SU-DHL-6 (cell line): ENCODE results near the gene ANO7.

Experiments
- H2AFZ ChIP-seq: fragments of 200-600 bp; sonication (generic); 2 replicates; pipeline ENCODE4 v1.6.1; 2014; ENCODE audit warnings: low read depth, mild to moderate bottlenecking, moderate library complexity, mixed read lengths, antibody characterized with exemption, low read length; ENCODE audit not compliant: severe bottlenecking
- H3F3A ChIP-seq: fragments of 200-600 bp; shearing (Covaris generic); 2 replicates; pipeline ENCODE4 v1.6.0; 2016; ENCODE audit warnings: antibody characterized with exemption, mild to moderate bottlenecking; ENCODE audit not compliant: insufficient read depth
- H3K27ac ChIP-seq: fragments of 200-600 bp; sonication (generic); 2 replicates; pipeline ENCODE4 v1.5.1; 2016; ENCODE audit warnings: low read depth, mild to moderate bottlenecking, low read length, moderate library complexity, mixed read lengths
- H3K27me3 ChIP-seq: fragments of 200-600 bp; sonication (generic), shearing (Covaris generic); 2 replicates; pipeline ENCODE4 v1.6.0; 2014; ENCODE audit warnings: mild to moderate bottlenecking, low read length
- H3K36me3 ChIP-seq: fragments of 200-600 bp; sonication (generic); 2 replicates; pipeline ENCODE4 v1.6.1; 2014; ENCODE audit warnings: mild to moderate bottlenecking, low read length, mixed read lengths
- H3K4me2 ChIP-seq: fragments of 300-600, 200-600 bp; shearing (Covaris generic), sonication (generic); 2 replicates; pipeline ENCODE4 v1.6.0; 2014; ENCODE audit warnings: low read length, low read depth, mild to moderate bottlenecking; ENCODE audit not compliant: poor library complexity, severe bottlenecking
- H3K4me3 ChIP-seq: fragments of 200-600 bp; sonication (generic); 2 replicates; pipeline ENCODE4 v1.5.1; 2014; ENCODE audit warnings: antibody characterized with exemption, low read length, mild to moderate bottlenecking, mixed read lengths; ENCODE audit not compliant: insufficient read depth, poor library complexity, severe bottlenecking
- H3K79me2 ChIP-seq: fragments of 200-600 bp; sonication (generic); 2 replicates; pipeline ENCODE4 v1.6.1; 2014; ENCODE audit warnings: mild to moderate bottlenecking, low read length, moderate library complexity; ENCODE audit not compliant: insufficient read depth
- H3K9ac ChIP-seq: fragments of 200-600 bp; sonication (generic); 2 replicates; pipeline ENCODE4 v1.7.0; 2014; ENCODE audit warnings: mild to moderate bottlenecking, low read length
- H3K9me2 ChIP-seq: fragments of 200-600 bp; sonication (generic); replicated peaks from 2 replicates; pipeline ENCODE4 v1.6.1; 2014; ENCODE audit warnings: low read length; ENCODE audit not compliant: insufficient read depth
- H3K9me3 ChIP-seq: fragments of 200-600 bp; sonication (generic); 2 replicates; pipeline ENCODE4 v1.6.1; 2014; ENCODE audit warnings: low read length, mixed read lengths; ENCODE audit not compliant: insufficient read depth
- H4K20me1 ChIP-seq: fragments of 200-600 bp; sonication (generic); 2 replicates; pipeline ENCODE4 v1.6.1; 2014; ENCODE audit warnings: low read depth, mild to moderate bottlenecking, antibody characterized with exemption, low read length, moderate library complexity, mixed read lengths
- EZH2phosphoT487 ChIP-seq: fragments of 200-600 bp; sonication (generic), shearing (Covaris generic); conservative IDR thresholded peaks from 2 replicates; pipeline ENCODE4 v1.6.1; 2018; ENCODE audit warnings: mild to moderate bottlenecking, antibody characterized with exemption, low read length, moderate library complexity, mixed read lengths
- TF ChIP-seq, protein P1 (sequence below): fragments of 200-600 bp; sonication (generic); IDR thresholded peaks from one replicate; pipeline ENCODE4 v1.5.1; 2017; ENCODE audit warnings: antibody characterized with exemption, mild to moderate bottlenecking, low read length, moderate library complexity; ENCODE audit not compliant: insufficient read depth, poor library complexity, severe bottlenecking

The ANO7 gene

GRCh38 chr2:241218131-241219029 is 29.9 kb downstream of the ANO7 start:
- Histone ChIP-seq H4K20me1 (no peaks in the 10 kb centered on the region), H3K9me2 (no peaks in the 10 kb centered on the region), H3K9ac (no peak overlapping the region), H3K36me3 (no peaks in the 10 kb centered on the region), H3K4me3 (no peak overlapping the region), H3K27ac (no peak overlapping the region), H3K27me3 (no peaks in the 10 kb centered on the region), H2AFZ (no peak overlapping the region), H3F3A (0 out of 2 replicates have a peak, but pooled peaks cover 3% of the 10 kb centered on the region), H3K79me2 (no peaks in the 10 kb centered on the region), H3K4me2 (peak overlapping the region; percentile 50), H3K9me3 (no peaks in the 10 kb centered on the region)
- TF ChIP-seq EZH2phosphoT487 = no peak
- TF ChIP-seq, protein P1, sequence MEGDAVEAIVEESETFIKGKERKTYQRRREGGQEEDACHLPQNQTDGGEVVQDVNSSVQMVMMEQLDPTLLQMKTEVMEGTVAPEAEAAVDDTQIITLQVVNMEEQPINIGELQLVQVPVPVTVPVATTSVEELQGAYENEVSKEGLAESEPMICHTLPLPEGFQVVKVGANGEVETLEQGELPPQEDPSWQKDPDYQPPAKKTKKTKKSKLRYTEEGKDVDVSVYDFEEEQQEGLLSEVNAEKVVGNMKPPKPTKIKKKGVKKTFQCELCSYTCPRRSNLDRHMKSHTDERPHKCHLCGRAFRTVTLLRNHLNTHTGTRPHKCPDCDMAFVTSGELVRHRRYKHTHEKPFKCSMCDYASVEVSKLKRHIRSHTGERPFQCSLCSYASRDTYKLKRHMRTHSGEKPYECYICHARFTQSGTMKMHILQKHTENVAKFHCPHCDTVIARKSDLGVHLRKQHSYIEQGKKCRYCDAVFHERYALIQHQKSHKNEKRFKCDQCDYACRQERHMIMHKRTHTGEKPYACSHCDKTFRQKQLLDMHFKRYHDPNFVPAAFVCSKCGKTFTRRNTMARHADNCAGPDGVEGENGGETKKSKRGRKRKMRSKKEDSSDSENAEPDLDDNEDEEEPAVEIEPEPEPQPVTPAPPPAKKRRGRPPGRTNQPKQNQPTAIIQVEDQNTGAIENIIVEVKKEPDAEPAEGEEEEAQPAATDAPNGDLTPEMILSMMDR = peak; percentile 41

DNA sequence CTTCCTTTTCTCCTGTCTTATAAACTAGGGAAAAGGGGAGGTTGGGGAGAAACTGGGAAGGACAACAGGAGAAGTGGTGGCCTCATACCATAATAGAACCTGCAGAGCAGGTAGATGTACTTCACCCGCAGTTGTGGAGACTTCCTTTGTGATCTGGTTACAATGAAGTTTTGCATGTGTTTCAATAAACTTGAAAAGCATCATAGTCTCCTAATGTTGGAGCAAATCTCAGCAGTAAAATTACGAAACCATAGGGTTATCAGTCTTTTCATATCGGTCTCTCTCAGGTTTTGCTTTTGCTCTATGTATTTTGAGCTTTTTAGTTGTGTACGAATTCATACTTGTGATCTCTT is 30.5 kb downstream of the ANO7 start:
- Histone ChIP-seq H3K9me2 (no peaks in the 10 kb centered on the region), H3K36me3 (no peaks in the 10 kb centered on the region), H3F3A (0 out of 2 replicates have a peak, but pooled peaks cover 3% of the 10 kb centered on the region), H3K27ac (no peak overlapping the region), H3K27me3 (no peaks in the 10 kb centered on the region), H3K9me3 (no peaks in the 10 kb centered on the region), H2AFZ (no peak overlapping the region), H3K9ac (no peak overlapping the region), H3K4me3 (no peak overlapping the region), H3K79me2 (no peaks in the 10 kb centered on the region), H4K20me1 (no peaks in the 10 kb centered on the region), H3K4me2 (peak overlapping the region; percentile 50)
- no peak for TF ChIP-seq EZH2phosphoT487
- TF ChIP-seq, protein P1 = peak; percentile 8

DNA sequence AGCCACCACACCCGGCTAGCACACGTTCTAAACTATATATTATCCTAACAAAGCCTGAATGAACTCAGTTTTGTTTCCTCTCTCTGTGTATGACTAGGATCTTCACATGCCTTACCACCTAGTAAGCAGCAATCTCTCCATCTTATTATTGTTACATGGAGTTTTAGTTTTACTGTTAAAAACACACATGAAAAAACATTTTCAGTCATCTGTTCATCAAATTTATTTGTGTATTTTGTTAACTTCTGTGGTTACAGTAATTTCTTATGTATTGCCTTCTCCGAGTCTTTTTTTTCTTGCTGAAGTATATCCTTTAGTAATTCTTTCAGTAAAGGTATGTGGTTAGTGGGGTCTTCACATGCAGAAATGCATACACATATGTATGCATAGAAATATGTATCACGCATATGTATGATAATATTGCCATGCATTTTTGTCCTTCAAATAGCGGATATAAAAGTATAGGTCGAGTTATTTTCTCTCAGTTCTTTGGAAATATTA is 31.4 kb downstream of the ANO7 start:
- H3K27me3 ChIP-seq = no peaks in the 10 kb centered on the region
- no peak overlapping the region for H3K9ac ChIP-seq
- no peak overlapping the region for H3K4me3 ChIP-seq
- no peaks in the 10 kb centered on the region for H3K36me3 ChIP-seq
- no peaks in the 10 kb centered on the region for H3K9me3 ChIP-seq
- no peak overlapping the region for H3K27ac ChIP-seq
- no peak overlapping the region for H2AFZ ChIP-seq
- no peak overlapping the region for H3K4me2 ChIP-seq
- no peaks in the 10 kb centered on the region for H3K9me2 ChIP-seq
- H3F3A ChIP-seq = 0 out of 2 replicates have a peak, but pooled peaks cover 3% of the 10 kb centered on the region
- no peaks in the 10 kb centered on the region for H4K20me1 ChIP-seq
- TF ChIP-seq EZH2phosphoT487 = no peak
- TF ChIP-seq, protein P1 = no peak
- no peaks in the 10 kb centered on the region for H3K79me2 ChIP-seq
